Panc1 (cell line): ENCODE measurements around the gene ALS2CL. TPM values are rescaled to one million over a fixed set of nuclear protein-coding genes. Genes with fewer than 3 reads are reported as not detected.

ENCODE experiments used
- ATAC-seq: fragments of 200-7000 bp; cut with Tn5 transposase; 2 replicates; pipeline ENCODE4 v1.9.1; 2020; ENCODE audit warnings: mild to moderate bottlenecking, moderate library complexity
- BruUV-seq: library from RNA; stranded (reverse); fragments of 400-500 nt; replicated peaks from 2 replicates; lab custom pipeline; 2021; lab: Mats Ljungman, UMichigan
- CTCF ChIA-PET: fragments of 300-600 bp; sonication (Branson Sonifier 250); formaldehyde crosslinking; loops from one replicate; lab custom pipeline; 2022; ENCODE audit warnings: antibody characterized with exemption; lab: Charles Lee
- POLR2A ChIA-PET: fragments of 300-600 bp; sonication (Branson Sonifier 250); formaldehyde crosslinking; loops from one replicate; lab custom pipeline; 2022; ENCODE audit warnings: antibody characterized with exemption; lab: Charles Lee
- DNase-seq: peaks from one replicate; pipeline ENCODE4 v3.0.0-alpha.2; 2010; ENCODE audit warnings: low read depth, low spot score
- H3K27ac ChIP-seq: 2 replicates; pipeline ENCODE4 v1.5.1; 2011; ENCODE audit warnings: mild to moderate bottlenecking, low read length, inconsistent platforms
- H3K27me3 ChIP-seq: fragments of 200-500 bp; sonication (Bioruptor generic); 2 replicates; pipeline ENCODE4 v1.6.0; 2014; ENCODE audit warnings: low read length, inconsistent platforms; ENCODE audit not compliant: control insufficient read depth, insufficient read depth
- H3K36me3 ChIP-seq: fragments of 200-500 bp; sonication (Bioruptor generic); 2 replicates; pipeline ENCODE4 v1.5.1; 2014; ENCODE audit warnings: inconsistent platforms, mild to moderate bottlenecking, low read length, moderate library complexity; ENCODE audit not compliant: control insufficient read depth, insufficient read depth
- H3K4me1 ChIP-seq: 2 replicates; pipeline ENCODE4 v1.5.1; 2011; ENCODE audit warnings: inconsistent platforms, mild to moderate bottlenecking, low read length, moderate library complexity; ENCODE audit not compliant: control insufficient read depth, insufficient read depth
- H3K4me3 ChIP-seq, 2 experiments: 2 replicates each; pipeline ENCODE4 v1.5.1; 2011 to 2012; ENCODE audit warnings: low read depth in 2 of 2, low read length in 2 of 2, mild to moderate bottlenecking in 2 of 2, inconsistent platforms in 1 of 2, moderate library complexity in 1 of 2
- H3K9me3 ChIP-seq: fragments of 200-500 bp; sonication (Bioruptor generic); 2 replicates; pipeline ENCODE4 v1.5.1; 2014; ENCODE audit warnings: low read depth, mild to moderate bottlenecking, inconsistent platforms, low read length, moderate library complexity; ENCODE audit not compliant: control insufficient read depth, insufficient read depth
- POLR2AphosphoS5 ChIP-seq: IDR thresholded peaks from 2 replicates; pipeline ENCODE4 v1.6.1; 2012; ENCODE audit warnings: mild to moderate bottlenecking, low read depth, low read length, moderate library complexity
- REST ChIP-seq, 2 experiments: IDR thresholded peaks; 2 replicates each; pipeline ENCODE4 v1.6.1; 2011 to 2012; ENCODE audit warnings: low read depth in 2 of 2, control low read depth in 1 of 2, low read length in 1 of 2, mild to moderate bottlenecking in 1 of 2, moderate library complexity in 1 of 2; ENCODE audit not compliant: insufficient read depth in 1 of 2
- SIN3A ChIP-seq: IDR thresholded peaks from 2 replicates; pipeline ENCODE4 v1.6.1; 2012; ENCODE audit warnings: low read depth, mild to moderate bottlenecking, low read length, moderate library complexity, borderline replicate concordance; ENCODE audit not compliant: insufficient read depth
- TCF7L2 ChIP-seq: IDR thresholded peaks from 2 replicates; pipeline ENCODE4 v1.6.1; 2011; ENCODE audit warnings: mild to moderate bottlenecking, low read depth, low read length, inconsistent platforms
- in situ Hi-C: cut with HindIII; loops from 2 replicates; pipeline ENCODE4 v1.10.0; 2016; ENCODE audit warnings: low sequenced_read_pairs, low pct_unique_long_range_greater_than_20kb
- intact Hi-C: fragments of 100-400 bp; cut with micrococcal nuclease; formaldehyde crosslinking; loops from one replicate; pipeline ENCODE4 v1.10.0; 2022; ENCODE audit not compliant: unreplicated experiment
- total RNA-seq: library from RNA; stranded (reverse); gene quantifications from one replicate; pipeline ENCODE4 v1.2.1, GENCODE V29; 2021; ENCODE audit not compliant: unreplicated experiment
- TF ChIP-seq, protein P1 (sequence below): fragments of 450-650 bp; IDR thresholded peaks from 2 replicates; pipeline ENCODE4 v1.5.1; 2017; ENCODE audit warnings: mild to moderate bottlenecking

Gene ALS2CL
- total RNA-seq, 1 experiment from 2014 or later: 2.7 TPM

GRCh38 chr3:46678280-46678679 is 15.2 kb downstream of the ALS2CL start:
- BruUV-seq: no TSS peak
- Histone ChIP-seq H3K27ac (no peak overlapping the region), H3K27me3 (no peaks in the 10 kb centered on the region), H3K36me3 (no peaks in the 10 kb centered on the region), H3K4me3 (no peak overlapping the region), H3K9me3 (no peaks in the 10 kb centered on the region), H3K4me1 (no peaks in the 10 kb centered on the region)
- CTCF ChIA-PET: no interaction called here
- intact Hi-C loops: no loop called here
- TF ChIP-seq REST (IDR thresholded peaks at IDR 0.05; ENCODE audit: insufficient read depth in 1 of 2, low read depth in 2 of 2, low read length in 1 of 2) (no peak), TCF7L2 (no peak), SIN3A (no peak), POLR2AphosphoS5 (no peak)
- ATAC-seq (no peak), DNase-seq (no peak)
- POLR2A ChIA-PET: no interaction called here
- in situ Hi-C loops: no loop called here

DNA sequence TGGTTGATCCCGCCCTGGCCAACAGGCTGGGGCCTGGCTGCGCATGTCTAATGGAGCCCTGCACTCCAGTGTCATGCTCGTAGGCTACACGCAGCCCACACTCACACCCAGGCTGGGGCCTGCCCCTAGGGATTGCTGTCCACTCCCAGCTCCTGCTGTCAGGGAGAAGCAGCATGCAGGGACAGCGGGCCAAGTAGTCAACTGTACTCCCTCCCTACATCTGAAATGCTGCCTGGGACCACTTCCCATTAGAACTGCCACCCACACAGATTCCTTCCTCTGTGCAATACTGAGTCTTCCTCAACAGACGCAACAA is 16.1 kb downstream of the ALS2CL start:
- in situ Hi-C loops: no loop called here
- DNase-seq: no peak
- Histone ChIP-seq H3K27ac (no peak overlapping the region), H3K27me3 (no peaks in the 10 kb centered on the region), H3K4me3 (no peak overlapping the region), H3K36me3 (no peaks in the 10 kb centered on the region), H3K9me3 (no peaks in the 10 kb centered on the region), H3K4me1 (no peaks in the 10 kb centered on the region)
- POLR2A ChIA-PET: no interaction called here
- CTCF ChIA-PET: no interaction called here
- TF ChIP-seq REST (IDR thresholded peaks at IDR 0.05; ENCODE audit: insufficient read depth in 1 of 2, low read depth in 2 of 2, low read length in 1 of 2) (no peak), SIN3A (no peak), TCF7L2 (no peak), POLR2AphosphoS5 (no peak)
- TF ChIP-seq, protein P1, sequence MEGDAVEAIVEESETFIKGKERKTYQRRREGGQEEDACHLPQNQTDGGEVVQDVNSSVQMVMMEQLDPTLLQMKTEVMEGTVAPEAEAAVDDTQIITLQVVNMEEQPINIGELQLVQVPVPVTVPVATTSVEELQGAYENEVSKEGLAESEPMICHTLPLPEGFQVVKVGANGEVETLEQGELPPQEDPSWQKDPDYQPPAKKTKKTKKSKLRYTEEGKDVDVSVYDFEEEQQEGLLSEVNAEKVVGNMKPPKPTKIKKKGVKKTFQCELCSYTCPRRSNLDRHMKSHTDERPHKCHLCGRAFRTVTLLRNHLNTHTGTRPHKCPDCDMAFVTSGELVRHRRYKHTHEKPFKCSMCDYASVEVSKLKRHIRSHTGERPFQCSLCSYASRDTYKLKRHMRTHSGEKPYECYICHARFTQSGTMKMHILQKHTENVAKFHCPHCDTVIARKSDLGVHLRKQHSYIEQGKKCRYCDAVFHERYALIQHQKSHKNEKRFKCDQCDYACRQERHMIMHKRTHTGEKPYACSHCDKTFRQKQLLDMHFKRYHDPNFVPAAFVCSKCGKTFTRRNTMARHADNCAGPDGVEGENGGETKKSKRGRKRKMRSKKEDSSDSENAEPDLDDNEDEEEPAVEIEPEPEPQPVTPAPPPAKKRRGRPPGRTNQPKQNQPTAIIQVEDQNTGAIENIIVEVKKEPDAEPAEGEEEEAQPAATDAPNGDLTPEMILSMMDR: no peak
- no TSS peak for BruUV-seq
- no peak for ATAC-seq
- intact Hi-C loops: no loop called here
